ENCODE data around the gene TSEN34. TPM values are rescaled to one million over a fixed set of nuclear protein-coding genes. Genes with fewer than 3 reads are reported as not detected.
"Not testable (repeated sequence)": the region's sequence is repeated elsewhere in the genome, so short reads cannot be mapped to it uniquely, and the experiment has no call there.

Gene TSEN34
- total RNA-seq, 2 donors from 2014 or later, result 15.5 to 26.2 TPM

DNA sequence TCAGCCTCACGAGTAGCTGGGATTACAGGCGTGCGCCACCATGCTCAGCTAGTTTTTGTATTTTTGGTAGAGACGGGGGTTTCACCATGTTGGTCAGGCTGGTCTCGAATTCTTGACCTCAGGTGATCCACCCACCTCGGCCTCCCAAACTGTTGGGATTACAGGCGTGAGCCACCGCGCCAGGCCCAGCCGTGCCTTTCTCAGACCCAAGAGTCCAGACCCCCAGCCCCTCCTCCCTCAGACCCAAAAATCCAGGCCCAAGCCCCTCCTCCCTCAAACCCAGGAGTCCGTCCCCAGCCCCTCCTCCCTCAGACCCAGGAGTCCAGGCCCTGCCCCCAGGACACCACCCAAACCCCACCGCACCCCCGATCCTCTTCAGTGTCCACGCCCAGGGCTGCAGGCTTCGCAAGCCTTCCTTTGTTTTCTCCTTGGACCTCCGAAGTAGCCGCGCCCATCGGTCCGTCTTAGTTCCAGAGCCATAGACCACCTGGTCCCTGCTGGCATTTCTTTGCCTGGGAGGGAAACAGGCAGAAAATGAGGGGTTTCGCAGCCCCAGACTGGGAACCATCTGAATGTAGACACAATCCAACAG is 21.9 kb upstream of the TSEN34 start:
- Mint-ChIP-seq H3K4me3 (no peak overlapping the region), H3K27ac (no peak overlapping the region), H3K4me1 (ENCODE audit: low read depth in 2 of 2) (peaks cover 8 to 17% of the 10 kb centered on the region in 2 donors), H3K36me3 (no peaks in the 10 kb centered on the region), H3K27me3 (no peaks in the 10 kb centered on the region), H3K9me3 (no peaks in the 10 kb centered on the region)
- DNase-seq (ENCODE audit: low spot score) (peak; percentile 49), ATAC-seq (no peak)

DNA sequence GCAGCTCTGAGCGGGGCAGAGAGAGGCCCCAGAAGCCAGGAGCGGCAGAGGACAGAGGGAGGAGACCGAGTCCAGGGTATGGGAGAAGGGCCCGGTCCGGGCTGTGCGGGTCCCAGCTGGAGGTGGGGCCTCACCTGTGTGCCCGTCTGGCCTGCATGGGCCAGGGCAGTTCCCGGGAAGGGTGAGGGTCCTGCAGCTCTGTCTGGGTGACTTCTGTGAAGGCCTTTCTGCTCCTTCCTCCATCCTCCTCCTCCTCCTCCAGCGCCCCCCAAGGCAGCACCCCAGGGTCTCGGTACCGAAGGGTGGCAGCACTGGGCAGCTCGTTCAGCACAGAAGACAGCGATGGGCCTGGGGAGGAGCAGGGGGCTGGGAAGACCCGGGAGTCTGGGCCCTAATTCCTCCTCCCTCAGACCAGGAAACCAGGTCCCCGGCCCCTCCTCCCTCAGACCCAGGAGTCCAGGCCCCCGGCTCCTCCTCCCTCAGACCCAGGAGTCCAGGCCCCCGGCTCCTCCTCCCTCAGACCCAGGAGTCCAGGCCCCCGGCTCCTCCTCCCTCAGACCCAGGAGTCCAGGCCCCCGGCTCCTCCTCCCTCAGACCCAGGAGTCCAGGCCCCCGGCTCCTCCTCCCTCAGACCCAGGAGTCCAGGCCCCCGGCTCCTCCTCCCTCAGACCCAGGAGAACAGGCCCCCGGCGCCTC is 19.2 kb upstream of the TSEN34 start:
- H3K27ac Mint-ChIP-seq; H3K27me3 Mint-ChIP-seq; DNase-seq (ENCODE audit: low spot score); ATAC-seq; H3K36me3 Mint-ChIP-seq; H3K9me3 Mint-ChIP-seq; H3K4me3 Mint-ChIP-seq; H3K4me1 Mint-ChIP-seq (ENCODE audit: low read depth in 2 of 2): not testable (repeated sequence)

DNA sequence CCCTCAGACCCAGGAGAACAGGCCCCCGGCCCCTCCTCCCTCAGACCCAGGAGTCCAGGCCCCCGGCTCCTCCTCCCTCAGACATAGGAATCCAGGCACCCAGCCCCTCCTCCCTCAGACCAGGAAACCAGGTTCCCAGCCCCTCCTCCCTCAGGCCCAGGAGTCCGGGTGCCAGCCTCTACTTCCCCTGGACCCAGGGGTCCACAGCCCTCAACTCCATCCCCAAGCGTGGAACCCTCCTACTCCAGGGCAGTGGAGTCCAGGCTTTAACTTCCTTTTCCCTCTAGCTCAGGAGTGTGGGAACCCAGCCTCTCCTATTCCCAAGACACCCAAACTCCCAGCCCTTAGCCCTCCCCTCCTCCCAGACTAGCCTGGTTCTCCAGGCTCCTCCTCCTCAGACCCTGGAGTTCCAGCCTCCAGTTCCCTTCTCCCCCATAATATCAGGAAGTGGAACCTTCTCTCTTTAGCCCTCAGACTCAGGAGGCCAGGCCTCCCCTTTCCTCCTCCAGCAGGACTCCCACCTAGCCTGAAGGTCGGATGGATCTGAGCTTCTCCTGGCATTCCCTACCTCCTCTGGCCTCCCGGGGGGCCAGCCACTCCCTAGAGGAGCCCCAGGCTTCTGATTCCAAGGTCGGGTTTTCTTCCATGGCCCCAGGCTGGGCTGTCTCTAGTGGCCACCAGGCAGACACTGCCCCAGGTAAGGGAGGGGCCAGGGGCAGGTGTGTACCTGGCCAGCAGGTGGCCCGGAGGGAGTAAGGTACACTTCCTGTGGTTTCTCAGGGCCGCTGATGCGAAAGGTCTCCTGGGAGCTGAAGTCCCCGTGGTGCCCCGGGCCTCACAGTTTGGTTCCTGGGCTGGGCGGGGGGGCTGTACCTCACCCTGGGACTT is 18.4 kb upstream of the TSEN34 start, which contains the start of gene TMC4:
Gene TMC4, minus strand, starts transcription at position 690 of the 888 bp plus-strand sequence. Its CDS starts 43 bp downstream, at position 647.
- Mint-ChIP-seq H3K27ac (no peak within 1 kb of the TSS), H3K27me3 (no peaks in the 10 kb centered on the region), H3K36me3 (no peaks in the 10 kb centered on the region), H3K4me1 (ENCODE audit: low read depth in 2 of 2) (peaks cover 0 to 2% of the 10 kb centered on the region in 2 donors), H3K9me3 (no peaks in the 10 kb centered on the region), H3K4me3 (no peak within 1 kb of the TSS)
- ATAC-seq (no peak), DNase-seq (ENCODE audit: low spot score) (no peak)

DNA sequence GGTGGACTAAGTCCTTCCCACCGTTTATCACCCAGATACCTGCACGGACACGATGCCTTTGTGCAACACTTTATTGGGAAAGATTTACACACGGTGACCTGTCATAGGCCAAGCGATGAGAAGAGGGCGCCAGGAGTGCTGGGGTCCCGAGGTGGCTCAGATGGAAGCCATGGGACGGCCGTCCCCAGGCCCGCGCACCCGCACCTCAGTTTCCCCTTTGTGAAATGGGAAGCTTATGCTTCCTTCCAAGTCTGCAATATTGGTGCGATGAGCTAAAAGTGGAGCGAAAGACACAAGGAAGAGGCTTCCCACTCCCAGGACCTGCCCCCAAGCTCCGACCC is 17.8 kb upstream of the TSEN34 start:
- Mint-ChIP-seq H3K9me3 (no peaks in the 10 kb centered on the region), H3K27ac (no peak overlapping the region)
- no peak for ATAC-seq

DNA sequence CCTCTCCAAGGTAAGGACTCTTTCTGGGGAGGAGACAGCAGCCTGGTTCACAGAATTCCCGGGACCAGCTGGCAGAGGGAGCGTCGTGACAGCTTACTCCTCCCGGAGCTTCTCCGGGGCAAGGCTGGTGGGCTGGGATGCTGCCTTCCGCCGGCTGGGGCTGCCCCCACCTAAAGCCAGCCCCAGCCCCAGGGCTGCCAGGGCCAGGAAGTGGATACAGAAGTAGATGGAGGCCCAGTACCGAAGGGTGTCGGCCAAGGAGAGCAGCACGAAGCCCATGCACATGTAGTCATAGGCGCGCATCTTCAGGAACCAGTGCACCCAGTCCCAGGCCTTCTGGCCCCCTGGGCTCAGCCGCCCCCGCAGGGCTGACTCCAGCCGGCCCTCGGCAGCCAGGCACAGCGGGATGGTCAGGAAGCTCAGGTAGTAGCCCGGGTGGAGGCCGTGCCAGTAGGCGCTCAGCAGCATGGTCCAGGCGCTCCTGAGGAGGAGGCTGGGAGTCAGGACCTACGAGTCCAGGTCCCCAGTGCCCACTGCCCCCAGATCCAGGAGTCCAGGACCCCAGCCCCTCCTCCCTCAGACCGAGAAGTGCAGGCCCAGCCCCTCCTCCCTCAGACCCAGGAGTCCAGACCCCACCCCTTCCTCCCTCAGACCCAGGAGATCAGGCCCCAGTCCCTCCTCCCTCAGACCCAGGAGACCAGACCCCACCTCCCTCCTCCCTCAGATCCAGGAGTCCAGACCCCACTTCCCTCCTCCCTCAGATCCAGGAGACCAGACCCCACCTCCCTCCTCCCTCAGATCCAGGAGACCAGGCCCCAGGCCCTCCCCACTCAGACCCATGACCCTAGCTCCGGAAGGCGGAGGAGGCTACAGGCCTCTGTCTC is 16.9 kb upstream of the TSEN34 start:
- Mint-ChIP-seq H3K4me1 (ENCODE audit: low read depth in 2 of 2) (no peaks in the 10 kb centered on the region), H3K4me3 (no peak overlapping the region), H3K27ac (no peak overlapping the region), H3K27me3 (no peaks in the 10 kb centered on the region), H3K36me3 (no peaks in the 10 kb centered on the region), H3K9me3 (no peaks in the 10 kb centered on the region)
- no peak for DNase-seq (ENCODE audit: low spot score)
- ATAC-seq, result peak in 1 of 2 donors; percentile 20

More for the DNA sequence above, 17.8 kb upstream of the TSEN34 start:
- DNase-seq (ENCODE audit: low spot score), result no peak
- no peaks in the 10 kb centered on the region for H3K4me1 Mint-ChIP-seq (ENCODE audit: low read depth in 2 of 2)
- H3K27me3 Mint-ChIP-seq, result no peaks in the 10 kb centered on the region
- H3K36me3 Mint-ChIP-seq, result no peaks in the 10 kb centered on the region
- no peak overlapping the region for H3K4me3 Mint-ChIP-seq

DNA sequence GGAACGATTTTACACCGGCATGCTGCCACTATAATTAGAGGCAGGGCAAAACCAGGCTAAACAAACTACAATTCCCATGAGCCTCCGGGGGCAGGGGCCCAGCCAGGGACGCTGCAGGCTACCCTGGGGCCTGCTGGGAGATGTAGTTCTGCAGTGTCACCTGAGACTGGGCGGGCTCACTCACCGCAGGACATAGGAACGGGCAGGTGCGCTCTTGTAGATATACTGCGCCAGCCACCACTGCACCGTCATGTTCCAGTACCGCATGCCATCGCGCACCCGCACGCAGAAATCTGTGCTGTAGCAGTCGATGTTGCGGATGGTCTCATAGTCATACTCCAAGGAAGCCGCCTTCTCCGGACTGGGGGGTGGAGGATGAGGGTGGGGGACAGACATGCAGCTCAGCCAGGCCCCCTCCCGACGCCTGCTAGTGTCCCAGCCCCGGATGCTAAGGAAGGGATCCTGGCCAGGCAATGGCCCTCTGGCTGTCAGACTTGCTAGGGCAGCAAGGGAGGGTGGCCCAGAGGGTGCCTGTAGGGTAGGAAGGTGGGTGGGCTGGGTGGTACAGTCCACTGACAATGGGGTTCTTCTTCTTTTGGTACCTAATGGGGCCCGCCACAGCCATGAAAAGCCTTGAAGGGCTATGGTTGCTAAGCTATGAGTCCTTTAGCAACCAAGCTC is 12.4 kb upstream of the TSEN34 start:
- DNase-seq (ENCODE audit: low spot score) (no peak), ATAC-seq (peak; percentile 78 to 89)
- Mint-ChIP-seq H3K36me3 (no peaks in the 10 kb centered on the region), H3K27me3 (no peaks in the 10 kb centered on the region), H3K27ac (no peak overlapping the region), H3K4me3 (no peak overlapping the region), H3K4me1 (ENCODE audit: low read depth in 2 of 2) (no peaks in the 10 kb centered on the region), H3K9me3 (no peaks in the 10 kb centered on the region)

DNA sequence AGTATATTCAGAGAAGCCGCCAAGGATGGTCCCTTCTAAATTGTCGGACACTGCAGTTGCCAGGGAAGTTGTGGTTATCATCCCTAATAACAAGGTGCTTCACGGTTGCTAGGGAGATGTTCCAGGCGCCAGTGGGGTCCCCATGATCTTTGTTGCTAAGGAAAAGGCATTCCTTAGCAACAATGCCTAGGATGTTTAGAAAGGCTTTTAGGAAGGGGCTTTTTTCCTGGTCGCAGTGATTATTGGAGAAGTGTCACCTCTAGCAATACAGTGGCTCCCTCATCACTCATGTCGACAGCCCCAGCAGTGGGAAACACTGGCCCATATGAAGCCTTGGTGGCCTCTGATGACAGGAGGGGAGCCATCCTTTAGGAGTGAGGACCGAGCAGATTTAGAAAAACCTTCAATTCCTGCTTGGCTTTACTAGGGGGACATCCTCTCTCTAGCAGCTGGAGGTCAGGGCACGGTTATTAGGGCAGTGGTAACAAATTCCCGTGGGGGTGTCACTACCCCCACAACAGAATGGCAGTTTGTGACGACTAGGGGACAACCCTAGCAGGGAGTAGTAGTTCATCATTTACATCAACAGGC is 11.8 kb upstream of the TSEN34 start:
- Mint-ChIP-seq H3K9me3 (no peaks in the 10 kb centered on the region), H3K4me1 (ENCODE audit: low read depth in 2 of 2) (no peaks in the 10 kb centered on the region), H3K4me3 (no peak overlapping the region), H3K36me3 (no peaks in the 10 kb centered on the region), H3K27me3 (no peaks in the 10 kb centered on the region), H3K27ac (no peak overlapping the region)
- DNase-seq (ENCODE audit: low spot score) (no peak), ATAC-seq (no peak)

DNA sequence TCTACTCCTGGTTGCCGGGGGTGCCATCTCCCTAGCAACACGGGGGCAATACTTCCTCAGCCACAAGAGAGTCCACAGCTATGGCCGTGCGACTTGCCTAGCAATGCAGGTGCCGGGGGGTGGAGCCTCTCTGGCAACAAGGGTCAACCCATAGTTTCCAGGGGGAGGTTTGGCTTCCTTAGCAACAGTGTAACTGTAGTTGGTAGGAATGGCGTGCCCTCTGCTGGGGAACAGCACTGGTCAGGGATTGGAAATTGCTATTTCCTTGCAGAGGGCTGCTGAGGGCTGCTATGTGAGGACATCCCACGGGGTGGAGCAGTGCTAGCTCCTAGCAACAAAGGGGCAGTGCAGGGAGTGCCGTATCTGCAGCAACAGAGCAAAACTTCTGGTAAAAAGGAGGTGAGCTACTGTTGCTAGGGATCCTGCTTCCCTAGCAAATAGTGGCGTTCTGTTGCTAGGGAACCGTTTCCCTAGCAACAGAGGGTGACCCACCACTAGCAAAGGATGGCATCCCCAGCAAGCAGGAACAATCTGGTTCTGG is 11.1 kb upstream of the TSEN34 start:
- H3K4me3 Mint-ChIP-seq, result no peak overlapping the region
- no peaks in the 10 kb centered on the region for H3K27me3 Mint-ChIP-seq
- DNase-seq (ENCODE audit: low spot score), result no peak
- no peaks in the 10 kb centered on the region for H3K4me1 Mint-ChIP-seq (ENCODE audit: low read depth in 2 of 2)
- H3K27ac Mint-ChIP-seq, result no peak overlapping the region
- no peaks in the 10 kb centered on the region for H3K9me3 Mint-ChIP-seq
- no peaks in the 10 kb centered on the region for H3K36me3 Mint-ChIP-seq
- ATAC-seq, result no peak

DNA sequence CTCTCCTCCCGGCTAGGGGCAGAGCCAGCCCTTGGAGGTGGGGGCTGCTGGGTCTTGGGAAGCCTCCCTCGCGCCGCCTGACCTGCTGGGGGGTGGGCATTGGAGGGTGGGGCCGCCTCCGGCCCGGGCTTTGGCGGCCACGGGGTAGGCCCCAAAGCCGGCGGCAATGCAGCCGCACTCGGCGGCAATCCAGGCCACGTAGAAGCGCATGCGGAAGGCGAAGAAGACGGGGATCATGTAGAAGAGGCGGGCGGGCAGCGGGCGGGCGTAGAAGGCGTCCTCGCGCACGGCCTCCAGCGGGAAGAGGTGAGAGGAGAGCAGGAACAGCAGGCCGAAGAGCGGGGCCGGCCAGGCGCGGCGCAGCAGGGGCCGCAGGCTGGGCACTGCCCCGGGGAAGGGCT is 10.4 kb upstream of the TSEN34 start:
- DNase-seq (ENCODE audit: low spot score) (no peak), ATAC-seq (no peak)
- Mint-ChIP-seq H3K9me3 (no peaks in the 10 kb centered on the region), H3K36me3 (no peaks in the 10 kb centered on the region), H3K27ac (no peak overlapping the region), H3K4me3 (no peak overlapping the region), H3K27me3 (no peaks in the 10 kb centered on the region), H3K4me1 (ENCODE audit: low read depth in 2 of 2) (no peaks in the 10 kb centered on the region)

DNA sequence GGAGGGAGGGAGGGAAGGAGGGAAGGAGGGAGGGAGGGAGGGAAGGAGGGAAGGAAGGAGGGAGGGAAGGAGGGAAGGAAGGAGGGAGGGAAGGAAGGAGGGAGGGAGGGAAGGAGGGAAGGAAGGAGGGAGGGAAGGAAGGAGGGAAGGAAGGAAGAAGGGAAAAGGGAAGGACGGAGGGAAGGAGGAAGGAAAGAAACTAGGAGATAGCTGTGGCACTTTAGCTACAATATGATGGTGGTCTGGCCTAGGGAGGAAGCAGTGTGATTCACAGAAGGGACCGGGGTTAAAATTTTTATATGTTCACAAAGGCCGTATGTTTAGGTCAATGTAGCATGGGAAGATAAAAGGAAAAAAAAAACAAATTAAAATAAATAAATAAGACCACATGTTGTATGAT is 9.2 kb upstream of the TSEN34 start:
- DNase-seq (ENCODE audit: low spot score); H3K9me3 Mint-ChIP-seq; ATAC-seq; H3K4me1 Mint-ChIP-seq (ENCODE audit: low read depth in 2 of 2); H3K27ac Mint-ChIP-seq; H3K36me3 Mint-ChIP-seq; H3K4me3 Mint-ChIP-seq; H3K27me3 Mint-ChIP-seq: not testable (repeated sequence)

DNA sequence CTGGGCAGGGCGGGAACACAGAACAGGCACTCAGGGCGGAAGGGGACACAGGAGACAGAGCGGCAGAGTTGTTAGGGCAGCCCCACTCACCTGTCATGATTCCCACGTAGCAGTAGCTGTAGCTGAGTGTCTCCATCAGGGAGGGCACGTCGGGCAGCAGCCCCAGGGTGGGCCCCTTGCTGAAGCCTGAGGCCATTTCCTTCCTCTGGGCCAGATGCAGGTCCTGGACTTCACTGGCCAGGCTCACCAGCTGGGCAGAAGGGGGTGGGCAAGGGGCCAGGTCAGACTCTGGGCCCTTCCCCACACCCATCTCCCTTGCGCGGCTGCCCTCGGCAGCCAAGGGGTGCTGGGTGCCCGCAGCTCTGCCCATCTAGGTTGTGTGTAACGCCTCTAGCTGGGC is 7.7 kb upstream of the TSEN34 start:
- no peak overlapping the region for H3K4me3 Mint-ChIP-seq
- DNase-seq (ENCODE audit: low spot score) (no peak), ATAC-seq (no peak)
- no peaks in the 10 kb centered on the region for H3K9me3 Mint-ChIP-seq
- H3K4me1 Mint-ChIP-seq (ENCODE audit: low read depth in 2 of 2), result peaks cover 12 to 13% of the 10 kb centered on the region in 2 donors
- no peak overlapping the region for H3K27ac Mint-ChIP-seq
- no peaks in the 10 kb centered on the region for H3K36me3 Mint-ChIP-seq
- no peaks in the 10 kb centered on the region for H3K27me3 Mint-ChIP-seq

DNA sequence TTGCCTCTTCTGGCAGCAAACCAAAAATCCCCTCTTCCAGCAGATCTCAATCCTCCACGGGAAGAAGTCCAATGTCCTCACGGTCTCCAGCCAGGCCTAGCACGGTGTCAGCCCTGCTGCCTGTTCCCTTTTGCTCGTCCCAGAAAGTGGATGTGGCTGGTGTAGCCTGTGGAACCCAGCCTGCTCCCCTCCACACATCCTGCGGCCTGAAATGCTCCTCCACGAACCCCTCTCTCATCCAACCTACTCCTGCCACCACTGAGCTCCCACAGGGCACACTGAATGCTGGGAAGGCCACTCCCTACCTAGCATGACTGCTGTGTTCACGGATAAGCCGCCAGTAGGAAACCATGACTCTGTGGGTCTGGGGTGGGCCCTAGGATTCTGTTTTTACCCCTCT is 4.8 kb upstream of the TSEN34 start:
- Mint-ChIP-seq H3K27ac (peak overlapping the region in 1 of 2 donors; percentile 85), H3K9me3 (no peaks in the 10 kb centered on the region), H3K36me3 (no peaks in the 10 kb centered on the region), H3K4me1 (ENCODE audit: low read depth in 2 of 2) (peaks cover 12 to 13% of the 10 kb centered on the region in 2 donors), H3K4me3 (no peak overlapping the region), H3K27me3 (no peaks in the 10 kb centered on the region)
- no peak for DNase-seq (ENCODE audit: low spot score)
- ATAC-seq, result no peak
